Measurements from ENCODE around the gene ING1. TPM values are rescaled to one million over a fixed set of nuclear protein-coding genes. Genes with fewer than 3 reads are reported as not detected.
"Not testable (repeated sequence)": the region's sequence is repeated elsewhere in the genome, so short reads cannot be mapped to it uniquely, and the experiment has no call there.

Gene ING1, protein sequence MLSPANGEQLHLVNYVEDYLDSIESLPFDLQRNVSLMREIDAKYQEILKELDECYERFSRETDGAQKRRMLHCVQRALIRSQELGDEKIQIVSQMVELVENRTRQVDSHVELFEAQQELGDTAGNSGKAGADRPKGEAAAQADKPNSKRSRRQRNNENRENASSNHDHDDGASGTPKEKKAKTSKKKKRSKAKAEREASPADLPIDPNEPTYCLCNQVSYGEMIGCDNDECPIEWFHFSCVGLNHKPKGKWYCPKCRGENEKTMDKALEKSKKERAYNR
- 14.4 and 20.6 TPM in 2 replicates for total RNA-seq (2014; rRNA removed; shearing (Covaris generic))

DNA sequence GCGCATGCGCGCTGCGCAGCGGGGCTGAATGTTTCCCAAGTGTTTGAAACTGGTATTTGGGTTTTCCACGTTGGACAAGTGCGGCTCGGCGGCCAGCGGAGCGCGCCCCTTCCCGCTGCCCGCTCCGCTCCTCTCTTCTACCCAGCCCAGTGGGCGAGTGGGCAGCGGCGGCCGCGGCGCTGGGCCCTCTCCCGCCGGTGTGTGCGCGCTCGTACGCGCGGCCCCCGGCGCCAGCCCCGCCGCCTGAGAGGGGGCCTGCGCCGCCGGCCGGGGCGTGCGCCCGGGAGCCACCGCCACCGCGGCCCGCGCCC lies at the start of gene ING1:
TSS of gene ING1 (plus strand) at position 59 of the 311 bp plus-strand sequence. CDS start 450 bp downstream, outside the sequence.
- no peak for DNase-seq (ENCODE audit: low spot score)

DNA sequence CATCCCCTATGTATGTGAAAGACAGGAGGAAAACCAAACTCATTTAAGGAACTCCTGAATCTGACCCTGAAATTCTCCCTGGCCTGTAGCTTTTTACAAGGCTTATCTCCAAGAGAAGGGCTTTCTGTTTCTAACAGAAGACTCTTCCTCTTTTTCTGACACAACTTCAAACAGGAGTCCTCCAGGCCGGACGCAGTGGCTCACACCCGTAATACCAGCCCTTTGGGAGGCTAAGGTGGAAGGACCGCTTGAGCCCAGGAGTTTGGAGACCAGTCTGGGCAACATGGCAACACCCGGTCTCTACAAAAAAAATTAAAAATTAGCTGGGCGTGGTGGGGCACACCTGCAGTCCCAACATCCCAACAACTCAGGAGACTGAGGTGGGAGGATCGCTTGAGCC lies 49.5 kb upstream of the ING1 start:
- DNase-seq (ENCODE audit: low spot score): no peak

DNA sequence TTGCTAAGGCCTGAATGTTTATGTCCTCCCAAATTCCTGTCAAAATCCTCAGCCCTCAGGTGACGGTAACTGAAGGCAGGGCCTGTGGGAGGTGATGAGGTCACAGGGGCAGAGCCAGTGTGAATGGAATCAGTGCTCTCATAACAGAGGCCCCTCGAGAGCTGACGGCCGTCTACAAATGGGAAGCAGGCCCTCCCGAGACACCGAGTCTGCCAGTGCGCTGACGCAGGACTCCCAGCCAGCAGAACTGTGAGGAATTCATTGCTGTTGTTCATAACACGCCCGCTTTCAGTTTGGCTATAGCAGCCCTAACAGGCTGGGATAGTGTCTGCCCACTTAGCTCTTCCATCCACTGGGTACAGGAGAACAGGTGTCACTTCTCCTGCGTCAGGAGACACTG lies 48.8 kb upstream of the ING1 start:
- no peak for DNase-seq (ENCODE audit: low spot score)

GRCh38 chr13:110665491-110666254 lies 47.8 kb upstream of the ING1 start:
- no peak for DNase-seq (ENCODE audit: low spot score)

- no peak for DNase-seq (ENCODE audit: low spot score)
Observed at GRCh38 chr13:110666255-110666533, 47.3 kb upstream of the ING1 start.

- no peak for DNase-seq (ENCODE audit: low spot score)
Observed at GRCh38 chr13:110669036-110669435, 44.5 kb upstream of the ING1 start.

GRCh38 chr13:110669814-110670213 lies 43.7 kb upstream of the ING1 start:
- not testable (repeated sequence) for DNase-seq (ENCODE audit: low spot score)

- no peak for DNase-seq (ENCODE audit: low spot score)
Observed at GRCh38 chr13:110676595-110677587, 36.6 kb upstream of the ING1 start.

DNA sequence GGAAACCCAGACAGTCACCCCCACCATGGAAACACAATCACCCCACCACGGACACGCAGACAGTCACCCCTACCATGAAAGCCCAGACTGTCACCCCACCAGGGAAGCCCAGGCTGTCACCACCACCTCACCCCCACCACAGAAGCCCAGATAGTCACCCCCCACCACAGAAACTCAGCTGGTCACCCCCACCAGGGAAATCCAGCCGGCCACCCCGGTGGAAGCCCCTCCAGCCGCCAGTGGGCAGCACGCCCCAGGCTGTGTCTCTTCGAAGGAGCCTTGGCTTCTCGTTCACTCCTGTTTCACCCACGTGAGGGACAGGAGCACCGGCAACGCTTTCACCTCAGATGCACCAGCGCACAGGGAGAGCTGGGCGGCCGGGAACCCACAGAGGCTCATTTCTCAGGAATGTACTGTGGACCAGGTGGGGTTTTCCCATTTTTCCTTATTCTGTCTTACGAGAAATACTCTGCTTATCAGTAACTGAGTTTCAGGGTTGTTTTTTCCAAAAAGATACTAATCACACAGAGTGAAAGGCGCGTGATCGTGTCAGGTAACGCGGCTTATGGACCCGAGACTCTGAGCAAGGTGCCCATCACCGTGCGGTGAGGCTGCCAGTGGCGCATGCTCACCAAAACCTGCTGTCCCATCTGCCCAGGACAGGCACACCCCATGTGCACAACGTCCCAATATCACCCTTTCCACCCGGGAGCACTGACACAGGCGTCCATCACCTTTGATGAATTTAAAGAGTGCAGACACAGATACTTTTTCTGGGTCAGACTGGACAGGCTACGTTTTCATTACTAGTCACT lies 35.6 kb upstream of the ING1 start:
- peak; percentile 72 for DNase-seq (ENCODE audit: low spot score)

- peak; percentile 22 for DNase-seq (ENCODE audit: low spot score)
Observed at GRCh38 chr13:110680852-110681251, 32.6 kb upstream of the ING1 start.

- DNase-seq (ENCODE audit: low spot score): no peak
Observed at GRCh38 chr13:110681868-110682550, 31.5 kb upstream of the ING1 start.

DNA sequence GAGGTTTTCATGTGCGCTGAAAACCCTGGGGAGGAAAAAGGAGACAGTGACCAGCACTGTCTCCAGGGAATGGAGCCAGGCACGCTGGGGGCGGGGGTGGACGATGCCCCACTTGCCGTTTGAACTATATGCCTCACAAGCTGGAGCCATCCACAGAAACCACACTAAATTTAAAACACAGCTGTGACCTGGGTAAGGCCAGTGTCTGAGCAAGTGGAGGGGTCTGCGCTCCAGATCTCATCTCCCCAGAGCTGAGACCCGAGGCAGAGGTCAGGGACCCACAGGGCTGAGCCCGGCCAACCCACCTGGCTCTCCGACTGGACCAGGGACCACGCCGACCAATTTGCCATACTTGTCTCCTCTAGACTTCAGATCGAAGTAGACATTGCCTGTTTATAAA lies 30.8 kb upstream of the ING1 start:
- DNase-seq (ENCODE audit: low spot score): no peak

DNA sequence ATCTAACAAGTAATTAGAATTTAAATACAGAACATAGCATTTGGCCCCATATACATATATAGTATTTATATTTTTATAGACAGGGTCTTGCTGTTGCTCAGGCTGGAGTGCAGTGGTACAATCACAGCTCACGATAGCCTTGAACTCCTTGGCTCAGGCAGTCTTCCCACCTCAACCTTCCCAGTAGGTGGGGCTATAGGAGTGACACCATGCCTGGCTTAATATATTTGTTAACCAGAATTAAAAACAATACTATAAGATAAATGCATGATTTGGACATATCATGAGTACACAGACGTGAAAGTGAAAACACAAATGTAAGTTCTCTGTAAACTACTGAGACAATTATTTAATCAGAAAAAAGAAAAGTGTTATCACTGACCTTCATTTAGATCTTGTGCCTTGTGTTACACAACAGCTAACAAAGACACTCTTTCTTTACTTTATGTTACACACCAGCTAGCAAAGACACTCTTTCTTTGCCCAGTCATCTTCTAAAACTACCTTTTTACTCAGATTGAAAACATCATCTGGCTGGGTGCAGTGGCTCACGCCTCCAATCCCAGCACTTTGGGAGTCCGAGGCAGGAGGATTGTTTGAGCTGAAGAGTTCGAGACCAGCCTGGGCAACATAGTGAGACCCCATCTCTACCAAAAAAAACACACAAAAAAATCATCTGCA lies 30.2 kb upstream of the ING1 start:
- DNase-seq (ENCODE audit: low spot score): peak; percentile 22

DNA sequence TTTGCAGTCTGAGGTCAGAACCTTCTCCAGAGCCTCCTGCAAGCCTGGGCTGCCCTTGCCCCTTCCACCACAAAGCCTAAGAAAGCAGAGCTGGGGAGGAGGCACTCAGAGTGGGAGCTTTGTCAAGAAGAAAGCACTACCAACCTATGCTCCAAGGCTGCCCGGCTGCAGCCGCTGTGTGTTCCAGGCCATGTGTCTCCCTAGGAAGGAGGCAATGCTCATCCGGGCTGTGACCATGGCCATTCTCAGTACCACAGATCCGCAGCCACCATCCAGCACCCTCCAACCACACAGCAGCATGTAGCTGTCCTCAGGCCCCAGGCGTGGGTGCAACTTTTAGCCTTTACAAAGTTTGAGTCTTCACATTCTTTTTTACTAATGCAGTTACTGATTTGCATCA lies 29.6 kb upstream of the ING1 start:
- DNase-seq (ENCODE audit: low spot score): no peak

DNA sequence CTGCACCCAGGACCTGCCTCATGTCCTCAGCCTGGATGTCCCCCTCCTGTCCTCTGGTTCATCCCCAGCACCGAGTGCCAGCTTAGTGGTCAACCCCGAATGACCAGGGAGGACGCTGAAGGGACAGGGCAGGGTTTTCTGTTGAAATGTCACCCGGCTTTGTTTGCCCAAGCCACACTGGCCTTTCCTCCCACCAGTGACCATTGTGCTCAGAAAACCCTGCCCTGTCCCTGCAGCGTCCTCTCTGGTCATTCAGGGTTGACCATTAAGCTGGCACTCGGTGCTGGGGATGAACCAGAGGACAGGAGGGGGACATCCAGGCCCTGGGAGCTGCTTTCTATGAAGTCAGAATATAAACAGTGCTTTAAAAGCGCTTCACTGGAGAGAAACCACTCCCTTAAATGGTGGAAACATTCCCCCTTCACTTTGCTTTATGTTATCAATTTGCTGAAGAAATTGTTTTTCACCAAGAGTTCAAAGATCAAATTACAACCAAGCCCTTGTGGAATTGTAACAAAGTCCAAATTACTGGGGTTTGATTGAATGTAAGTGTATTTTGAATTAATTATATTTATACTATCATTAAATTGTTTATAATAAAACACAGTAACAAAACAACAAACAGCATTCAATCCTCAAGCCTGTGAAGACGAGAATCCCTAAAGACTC lies 29.0 kb upstream of the ING1 start:
- no peak for DNase-seq (ENCODE audit: low spot score)

- no peak for DNase-seq (ENCODE audit: low spot score)
Observed at GRCh38 chr13:110685305-110686020, 28.0 kb upstream of the ING1 start.

DNA sequence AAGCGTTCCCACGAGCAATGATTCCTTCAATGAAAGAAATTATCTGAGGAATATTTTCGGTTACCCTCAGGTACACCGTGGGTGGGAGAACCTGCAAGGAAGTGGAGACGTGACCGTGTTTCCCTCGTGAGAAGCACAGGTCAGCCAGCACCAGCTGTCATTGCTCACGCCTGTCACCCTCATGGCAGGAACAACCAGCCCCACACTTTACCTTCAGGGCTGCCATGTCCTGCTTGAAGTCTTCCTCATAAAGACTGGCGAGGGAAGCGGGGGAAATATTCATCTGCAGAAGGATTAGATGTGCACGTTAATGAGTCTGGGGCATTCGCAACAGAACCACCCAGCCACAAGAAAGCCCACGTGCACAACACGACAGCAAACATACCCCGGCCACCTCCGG lies 25.8 kb upstream of the ING1 start:
- no peak for DNase-seq (ENCODE audit: low spot score)

GRCh38 chr13:110689041-110689440 lies 24.5 kb upstream of the ING1 start:
- no peak for DNase-seq (ENCODE audit: low spot score)

DNA sequence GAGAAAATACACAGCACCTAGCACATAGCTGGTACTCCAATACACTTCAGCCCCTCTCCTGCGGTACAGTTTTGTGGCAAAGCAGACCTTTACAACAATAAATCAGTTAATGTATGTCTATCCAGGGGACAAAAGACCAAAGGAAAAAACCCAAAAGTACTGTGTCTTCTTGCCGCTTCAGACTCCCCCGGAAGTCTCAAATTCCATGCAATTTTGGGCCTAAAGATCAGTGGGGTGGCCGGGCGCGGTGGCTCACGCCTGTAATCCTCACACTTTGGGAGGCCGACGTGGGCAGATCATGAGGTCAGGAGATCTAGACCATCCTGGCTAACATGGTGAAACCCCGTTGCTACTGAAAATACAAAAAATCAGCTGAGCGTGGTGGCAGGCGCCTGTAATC lies 23.8 kb upstream of the ING1 start:
- DNase-seq (ENCODE audit: low spot score): no peak

Data from A172 (cell line).